HG03432 (cell line): Measurements from ENCODE around the gene C21orf91.
"Not testable (repeated sequence)": the region's sequence is repeated elsewhere in the genome, so short reads cannot be mapped to it uniquely, and the experiment has no call there.

Source experiments
- ATAC-seq: cut with Tn5 transposase; IDR thresholded peaks from one replicate; pipeline ENCODE4 v1.9.1; 2021; ENCODE audit warnings: mild to moderate bottlenecking, moderate library complexity; ENCODE audit not compliant: unreplicated experiment

The C21orf91 gene

DNA sequence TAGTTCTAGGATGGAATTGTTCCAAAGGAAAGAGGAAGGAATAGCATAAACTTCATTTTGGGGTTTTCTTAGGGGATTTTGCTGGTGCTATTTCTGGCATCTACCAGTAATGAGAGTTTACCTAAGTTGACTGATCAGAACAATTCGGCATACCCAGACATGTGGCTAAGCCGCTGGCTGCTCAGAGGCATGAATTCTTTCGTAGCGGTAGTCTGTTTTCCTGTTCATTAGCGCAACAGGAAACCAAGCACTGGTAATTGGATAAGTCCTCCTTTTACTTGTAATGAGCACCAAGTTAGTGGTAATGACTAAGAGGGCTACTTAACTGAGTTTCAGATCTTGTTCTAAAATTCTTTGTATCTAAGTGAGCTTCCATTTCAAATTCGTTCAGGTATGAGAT, 38.6 kb downstream of the C21orf91 start:
- peak; percentile 42 for ATAC-seq

DNA sequence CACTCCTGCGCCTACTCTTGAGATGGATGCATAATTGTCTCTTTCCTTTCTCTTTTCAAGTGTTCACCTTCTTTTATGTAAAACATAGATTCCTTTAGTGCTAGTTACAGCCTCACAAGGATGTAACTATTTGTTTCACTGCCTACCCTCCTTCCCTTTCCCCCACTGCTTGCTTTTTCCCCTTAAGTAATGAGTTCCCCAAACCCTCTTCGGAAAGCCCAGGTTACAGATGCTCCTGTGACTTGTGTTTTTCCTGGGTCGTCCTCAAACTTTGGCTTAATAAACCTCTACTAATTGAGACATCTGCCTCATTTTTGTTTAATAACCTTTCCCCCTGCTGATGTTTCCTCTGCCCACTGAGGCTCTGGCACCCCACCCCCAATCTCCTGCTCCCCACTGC, 39.2 kb downstream of the C21orf91 start:
- ATAC-seq = no peak

GRCh38 chr21:17779496-17779895, 39.7 kb downstream of the C21orf91 start:
- no peak for ATAC-seq

DNA sequence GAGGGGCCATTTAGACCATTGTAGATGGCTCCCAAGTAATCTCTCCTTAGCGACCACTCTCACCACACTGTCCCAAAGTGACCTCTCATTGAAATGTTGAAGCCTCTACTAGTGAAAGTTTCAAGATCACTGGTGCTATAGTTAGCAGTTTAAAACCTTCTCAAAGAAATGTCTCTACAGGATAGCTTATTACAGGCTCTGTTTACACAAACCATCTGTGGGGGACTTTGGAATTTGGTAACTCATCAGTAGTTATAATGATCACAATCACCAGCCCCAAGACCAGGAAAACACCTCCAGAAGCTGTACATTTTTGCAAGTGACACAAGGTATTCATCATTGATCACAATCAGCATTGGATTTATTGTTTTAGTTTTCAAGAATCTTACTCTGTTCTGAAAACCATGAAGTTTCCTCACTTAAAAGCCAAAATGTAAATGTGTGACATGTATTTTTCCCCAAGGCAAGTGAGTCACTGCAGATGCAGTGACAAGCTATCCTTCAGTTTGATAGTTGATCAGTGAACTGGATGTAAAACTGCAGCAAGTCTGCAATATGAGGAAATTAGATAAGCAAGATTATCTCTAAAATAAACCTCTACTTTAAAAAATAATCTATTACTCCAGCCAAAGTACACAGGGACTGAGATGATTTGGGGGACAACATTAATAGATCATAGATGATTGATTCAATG, 41.9 kb downstream of the C21orf91 start:
- no peak for ATAC-seq

GRCh38 chr21:17775431-17776126, 43.6 kb downstream of the C21orf91 start:
- ATAC-seq = peak; percentile 73

DNA sequence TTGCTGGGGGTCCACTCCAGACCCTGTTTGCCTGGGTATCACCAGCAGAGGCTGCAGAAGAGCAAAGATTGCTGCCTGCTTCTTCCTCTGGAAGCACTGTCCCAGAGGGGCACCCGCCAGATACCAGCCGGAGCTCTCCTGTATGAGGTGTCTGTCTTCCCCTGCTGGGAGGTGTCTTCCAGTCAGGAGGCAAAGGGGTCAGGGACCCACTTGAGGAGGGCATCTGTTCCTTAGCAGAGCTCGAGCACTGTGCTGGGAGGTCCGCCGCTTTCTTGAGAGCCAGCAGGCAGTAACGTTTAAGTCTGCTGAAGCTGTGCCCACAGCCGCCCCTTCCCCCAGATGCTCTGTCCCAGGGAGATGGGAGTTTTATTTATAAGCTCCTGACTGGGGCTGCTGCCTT, 44.1 kb downstream of the C21orf91 start:
- not testable (repeated sequence) for ATAC-seq

- ATAC-seq = no peak
Observed at GRCh38 chr21:17769447-17769845, 49.7 kb downstream of the C21orf91 start.

- ATAC-seq = no peak
Observed at GRCh38 chr21:17768840-17769446, 50.2 kb downstream of the C21orf91 start.

DNA sequence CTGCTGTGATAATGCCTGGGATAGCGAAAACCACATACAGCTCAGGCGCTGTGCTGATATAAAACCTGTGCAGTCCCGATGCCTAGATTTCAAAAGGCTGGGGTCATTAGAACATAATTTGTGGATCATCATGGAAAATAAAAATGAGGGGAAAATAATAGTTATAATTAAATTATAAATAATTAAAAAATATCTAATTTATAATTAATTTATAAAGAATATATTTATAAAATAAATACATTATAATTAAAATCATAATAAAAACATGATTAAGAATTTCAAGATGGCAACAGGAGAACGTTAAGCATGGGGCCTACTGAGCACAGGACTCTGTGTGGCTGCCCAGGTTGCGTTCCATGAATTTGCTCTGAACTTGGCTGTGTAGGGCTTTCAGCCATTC, 53.9 kb downstream of the C21orf91 start:
- no peak for ATAC-seq

GRCh38 chr21:17763288-17764037, 55.7 kb downstream of the C21orf91 start:
- no peak for ATAC-seq

GRCh38 chr21:17759511-17760178, 59.5 kb downstream of the C21orf91 start:
- no peak for ATAC-seq

GRCh38 chr21:17758683-17759082, 60.5 kb downstream of the C21orf91 start:
- no peak for ATAC-seq

DNA sequence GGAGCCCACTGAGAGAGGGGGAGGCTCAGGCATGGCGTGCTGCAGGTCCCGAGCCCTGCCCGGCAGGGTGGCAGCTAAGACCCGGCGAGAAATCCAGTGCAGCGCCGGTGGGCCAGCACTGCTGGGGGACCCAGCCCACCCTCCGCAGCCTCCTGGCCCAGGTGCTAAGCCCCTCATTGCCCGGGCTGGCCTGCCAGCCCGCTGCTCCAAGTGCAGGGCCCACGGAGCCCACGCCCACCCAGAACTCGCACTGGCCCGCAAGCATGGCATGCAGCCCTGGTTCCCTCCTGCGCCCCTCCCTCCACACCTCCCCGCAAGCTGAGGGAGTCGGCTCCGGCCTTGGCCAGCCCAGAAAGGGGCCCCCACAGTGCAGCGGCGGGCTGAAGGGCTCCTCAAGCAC, 61.5 kb downstream of the C21orf91 start:
- ATAC-seq = no peak

DNA sequence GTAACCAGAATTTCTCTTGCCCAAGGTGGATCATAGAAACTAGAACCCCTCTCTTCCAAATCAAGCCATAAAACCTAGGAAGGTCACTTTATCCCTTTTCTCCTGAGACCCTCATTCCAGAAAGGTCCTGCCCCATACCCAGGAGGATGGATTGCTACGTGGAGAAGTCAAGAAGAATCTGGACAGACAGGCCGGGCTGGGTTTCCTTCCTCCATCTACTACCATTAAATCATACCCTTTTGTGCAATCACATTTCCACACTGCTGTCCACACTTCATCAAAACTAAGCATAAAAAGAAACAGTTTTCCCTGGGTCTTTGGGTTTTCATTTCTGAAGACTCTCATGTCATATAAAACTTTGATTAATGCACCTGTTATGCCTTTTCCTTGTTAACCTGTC, 65.4 kb downstream of the C21orf91 start:
- no peak for ATAC-seq

DNA sequence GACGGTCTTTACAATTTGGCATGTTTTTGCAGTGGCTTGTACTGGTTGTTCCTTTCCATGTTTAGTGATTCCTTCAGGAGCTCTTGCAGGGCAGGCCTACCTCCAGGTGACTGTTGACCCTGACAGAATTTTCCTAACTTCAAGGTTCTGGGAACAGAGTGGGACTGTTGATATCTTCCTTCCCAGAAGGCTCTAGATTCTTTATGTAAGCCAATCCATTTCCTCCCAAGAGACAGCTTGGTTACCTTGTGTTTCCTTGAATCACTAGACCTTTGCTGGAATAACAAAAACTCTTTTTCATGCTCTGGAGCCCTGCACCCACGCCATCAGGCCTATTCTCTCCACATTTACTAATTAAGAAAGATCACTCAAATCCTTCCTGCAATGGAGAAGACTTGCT, 67.0 kb downstream of the C21orf91 start:
- no peak for ATAC-seq

- ATAC-seq = no peak
Observed at GRCh38 chr21:17746920-17747319, 72.2 kb downstream of the C21orf91 start.

- ATAC-seq = no peak
Observed at GRCh38 chr21:17745086-17745485, 74.1 kb downstream of the C21orf91 start.

GRCh38 chr21:17742940-17743592, 76.1 kb downstream of the C21orf91 start:
- no peak for ATAC-seq

- ATAC-seq = no peak
Observed at GRCh38 chr21:17742181-17742580, 77.0 kb downstream of the C21orf91 start.
